HCT116 (cell line): Measurements from ENCODE around the gene ARHGEF19.

Source experiments
- CEBPB ChIP-seq: IDR thresholded peaks from 2 replicates; pipeline ENCODE4 v1.6.1; 2012; ENCODE audit warnings: low read depth
- EZH2 ChIP-seq: fragments of 200-600 bp; sonication (generic); IDR thresholded peaks from 2 replicates; pipeline ENCODE4 v1.6.1; 2017; ENCODE audit warnings: antibody characterized with exemption, mixed run types
- POLR2A ChIP-seq: IDR thresholded peaks from 2 replicates; pipeline ENCODE4 v1.7.0; 2011; ENCODE audit warnings: borderline replicate concordance; ENCODE audit not compliant: insufficient read depth, insufficient read length; ENCODE audit errors: extremely low read depth
- RAD21 ChIP-seq: IDR thresholded peaks from 2 replicates; pipeline ENCODE4 v1.6.1; 2012; ENCODE audit warnings: low read depth, mild to moderate bottlenecking
- SIN3A ChIP-seq: IDR thresholded peaks from 2 replicates; pipeline ENCODE4 v1.6.1; 2012; ENCODE audit warnings: low read depth
- TCF7L2 ChIP-seq: IDR thresholded peaks from 2 replicates; pipeline ENCODE4 v1.7.0; 2011; ENCODE audit warnings: borderline replicate concordance, inconsistent platforms; ENCODE audit not compliant: insufficient read depth, insufficient read length; ENCODE audit errors: extremely low read depth
- YY1 ChIP-seq: IDR thresholded peaks from 2 replicates; pipeline ENCODE4 v1.6.1; 2011; ENCODE audit warnings: low read length, low read depth, moderate library complexity, mild to moderate bottlenecking; ENCODE audit not compliant: insufficient replicate concordance; ENCODE audit errors: extremely low read depth
- ZNF274 ChIP-seq: fragments of 200-500 bp; sonication (Bioruptor generic); IDR thresholded peaks from 2 replicates; pipeline ENCODE4 v1.6.1; 2014; ENCODE audit warnings: mild to moderate bottlenecking, low read depth, low read length, inconsistent platforms
- TF ChIP-seq, protein P1 (sequence below): IDR thresholded peaks from 2 replicates; pipeline ENCODE4 v1.6.1; 2012
- TF ChIP-seq, protein P2 (sequence below), 3 experiments: fragments of 200-600 bp in 1 of 3; sonication (generic) in 1 of 3; IDR thresholded peaks in 2 of 3; conservative IDR thresholded peaks in 1 of 3; 2 replicates each; pipeline ENCODE4 v1.5.1; 2012 to 2017; ENCODE audit warnings: low read depth in 2 of 3, low read length in 2 of 3, antibody characterized with exemption in 1 of 3, borderline replicate concordance in 1 of 3, control low read depth in 1 of 3, mild to moderate bottlenecking in 1 of 3, mixed read lengths in 1 of 3, mixed run types in 1 of 3, moderate library complexity in 1 of 3; ENCODE audit not compliant: insufficient read depth in 1 of 3

DNA sequence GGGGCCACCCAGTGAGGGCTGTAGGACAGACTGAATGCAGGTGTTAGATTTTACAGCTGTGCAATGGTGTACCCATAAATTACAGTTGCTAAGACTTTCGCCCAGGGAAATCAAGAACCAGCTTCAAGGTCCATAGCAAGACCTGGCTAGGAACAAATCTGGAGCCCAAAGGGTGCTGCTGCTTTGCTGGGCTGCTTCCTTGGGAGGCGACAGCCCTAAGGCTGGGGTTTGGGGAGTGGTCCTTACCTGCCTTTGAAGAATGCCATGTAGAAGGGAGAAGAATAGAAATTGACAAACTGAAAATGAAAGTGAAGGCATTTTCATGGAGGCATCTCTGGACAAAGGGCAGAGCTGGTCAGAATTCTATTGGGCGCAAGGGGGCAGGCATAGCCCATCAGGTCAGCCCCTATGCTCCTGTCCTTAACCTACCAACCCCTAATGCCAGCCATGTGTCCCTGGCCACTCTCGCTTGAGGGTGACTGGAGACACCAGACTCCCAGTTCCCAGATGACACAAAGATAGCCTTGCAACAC lies 7.6 kb upstream of the ARHGEF19 start:
- TF ChIP-seq, protein P1, sequence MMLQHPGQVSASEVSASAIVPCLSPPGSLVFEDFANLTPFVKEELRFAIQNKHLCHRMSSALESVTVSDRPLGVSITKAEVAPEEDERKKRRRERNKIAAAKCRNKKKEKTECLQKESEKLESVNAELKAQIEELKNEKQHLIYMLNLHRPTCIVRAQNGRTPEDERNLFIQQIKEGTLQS = no peak
- TF ChIP-seq CEBPB (no peak), RAD21 (no peak), POLR2A (no peak), YY1 (no peak), SIN3A (no peak), EZH2 (no peak), TCF7L2 (no peak), ZNF274 (no peak)
- TF ChIP-seq, protein P2, sequence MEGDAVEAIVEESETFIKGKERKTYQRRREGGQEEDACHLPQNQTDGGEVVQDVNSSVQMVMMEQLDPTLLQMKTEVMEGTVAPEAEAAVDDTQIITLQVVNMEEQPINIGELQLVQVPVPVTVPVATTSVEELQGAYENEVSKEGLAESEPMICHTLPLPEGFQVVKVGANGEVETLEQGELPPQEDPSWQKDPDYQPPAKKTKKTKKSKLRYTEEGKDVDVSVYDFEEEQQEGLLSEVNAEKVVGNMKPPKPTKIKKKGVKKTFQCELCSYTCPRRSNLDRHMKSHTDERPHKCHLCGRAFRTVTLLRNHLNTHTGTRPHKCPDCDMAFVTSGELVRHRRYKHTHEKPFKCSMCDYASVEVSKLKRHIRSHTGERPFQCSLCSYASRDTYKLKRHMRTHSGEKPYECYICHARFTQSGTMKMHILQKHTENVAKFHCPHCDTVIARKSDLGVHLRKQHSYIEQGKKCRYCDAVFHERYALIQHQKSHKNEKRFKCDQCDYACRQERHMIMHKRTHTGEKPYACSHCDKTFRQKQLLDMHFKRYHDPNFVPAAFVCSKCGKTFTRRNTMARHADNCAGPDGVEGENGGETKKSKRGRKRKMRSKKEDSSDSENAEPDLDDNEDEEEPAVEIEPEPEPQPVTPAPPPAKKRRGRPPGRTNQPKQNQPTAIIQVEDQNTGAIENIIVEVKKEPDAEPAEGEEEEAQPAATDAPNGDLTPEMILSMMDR (IDR thresholded peaks at IDR 0.05 in 2 of 3, conservative IDR thresholded peaks at IDR 0.05 in 1 of 3; ENCODE audit: borderline replicate concordance in 1 of 3, insufficient read depth in 1 of 3, low read depth in 2 of 3, low read length in 2 of 3) = no peak
